Lower lobe of right lung (tissue), 2 donors: Measurements from ENCODE around the gene COL23A1. TPM values are rescaled to one million over a fixed set of nuclear protein-coding genes. Genes with fewer than 3 reads are reported as not detected.

Experiments
- ATAC-seq, 2 donors: fragments of 200-7000 bp; cut with Tn5 transposase; one replicate each; pipeline ENCODE4 v1.9.1; 2020 to 2022; ENCODE audit warnings: mild to moderate bottlenecking in 2 of 2, moderate library complexity in 2 of 2
- DNase-seq: peaks from one replicate; pipeline ENCODE4 v3.0.0-alpha.2; 2020
- H3K27ac ChIP-seq: fragments of 200-600 bp; one replicate; pipeline ENCODE4 v1.8.0; 2022
- H3K27me3 ChIP-seq: fragments of 200-600 bp; one replicate; pipeline ENCODE4 v1.8.0; 2022; ENCODE audit warnings: low read depth
- H3K36me3 ChIP-seq: fragments of 200-600 bp; one replicate; pipeline ENCODE4 v1.8.0; 2022; ENCODE audit warnings: mild to moderate bottlenecking
- H3K4me1 ChIP-seq: fragments of 200-600 bp; one replicate; pipeline ENCODE4 v1.8.0; 2022
- H3K4me3 ChIP-seq: fragments of 200-600 bp; one replicate; pipeline ENCODE4 v1.8.0; 2022; ENCODE audit warnings: mild to moderate bottlenecking
- H3K9me3 ChIP-seq: fragments of 200-600 bp; one replicate; pipeline ENCODE4 v1.8.0; 2022
- CTCF ChIP-seq: fragments of 200-600 bp; IDR thresholded peaks from one replicate; pipeline ENCODE4 v1.8.0; 2022; ENCODE audit warnings: antibody characterized with exemption, mild to moderate bottlenecking
- intact Hi-C: fragments of 100-400 bp; cut with DNase I; formaldehyde crosslinking; loops from one replicate; pipeline ENCODE4 v1.11.0; 2022
- total RNA-seq: library from RNA; stranded (reverse); fragmentation: NEBNext Ultra II Directional; extraction: Animal tissue kit (Norgen Biotek cat#: 25700); gene quantifications from one replicate; pipeline ENCODE4 v1.2.1, GENCODE V29; 2021
- donor health status: DM: no; HTN: yes; CAD: no; lungs with severe emphysema.

COL23A1 gene
- total RNA-seq, 1 donor from 2014 or later: 1.2 TPM

DNA sequence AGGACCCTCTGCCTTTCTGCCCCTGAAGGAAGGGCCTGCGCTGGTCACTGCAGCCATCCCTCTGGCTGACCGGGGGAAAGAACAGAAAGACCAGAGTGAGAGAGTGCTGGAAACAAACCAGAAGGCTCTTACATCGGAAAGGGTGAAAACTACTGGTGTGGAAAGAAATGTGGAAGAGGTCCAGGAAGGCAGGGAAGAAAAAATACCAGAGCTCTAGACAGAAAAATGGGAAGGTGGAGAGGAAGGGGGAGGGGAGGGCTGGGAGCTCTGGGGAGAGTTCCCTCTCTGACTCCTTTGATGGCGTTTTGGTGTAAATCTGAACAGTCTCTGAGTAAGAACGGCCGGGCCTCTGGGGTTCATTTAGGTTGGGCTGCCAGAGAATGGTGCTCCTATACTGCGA, 47.7 kb downstream of the COL23A1 start:
- no peak overlapping the region for H3K27ac ChIP-seq
- ATAC-seq: no peak
- H3K9me3 ChIP-seq: no peaks in the 10 kb centered on the region
- no peaks in the 10 kb centered on the region for H3K27me3 ChIP-seq
- no peak overlapping the region for H3K4me3 ChIP-seq
- intact Hi-C loops: no loop called here
- TF ChIP-seq CTCF: no peak
- H3K4me1 ChIP-seq: no peaks in the 10 kb centered on the region
- no peaks in the 10 kb centered on the region for H3K36me3 ChIP-seq
- no peak for DNase-seq

DNA sequence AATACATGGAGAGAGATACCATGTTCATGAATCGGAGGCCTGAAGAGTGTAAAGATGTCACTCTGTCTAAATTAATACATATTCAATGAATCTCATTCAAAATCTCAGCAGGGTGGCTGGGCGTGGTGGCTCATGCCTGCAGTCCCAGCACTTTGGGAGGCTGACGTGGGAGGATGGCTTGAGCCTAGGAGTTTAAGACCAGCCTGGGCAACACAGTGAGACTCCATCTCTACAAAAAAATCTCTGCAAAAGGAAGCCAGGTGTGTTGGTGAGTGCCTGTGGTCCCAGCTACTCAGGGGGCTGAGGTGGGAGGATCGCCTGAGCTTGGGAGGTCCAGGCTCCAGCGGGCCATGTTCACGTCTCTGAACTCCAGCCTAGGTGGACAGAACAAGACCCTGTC, 49.7 kb downstream of the COL23A1 start:
- Histone ChIP-seq H3K9me3 (no peaks in the 10 kb centered on the region), H3K27ac (no peak overlapping the region), H3K4me3 (no peak overlapping the region), H3K4me1 (no peaks in the 10 kb centered on the region), H3K27me3 (no peaks in the 10 kb centered on the region), H3K36me3 (no peaks in the 10 kb centered on the region)
- intact Hi-C loops: no loop called here
- no peak for TF ChIP-seq CTCF
- no peak for ATAC-seq
- DNase-seq: no peak

DNA sequence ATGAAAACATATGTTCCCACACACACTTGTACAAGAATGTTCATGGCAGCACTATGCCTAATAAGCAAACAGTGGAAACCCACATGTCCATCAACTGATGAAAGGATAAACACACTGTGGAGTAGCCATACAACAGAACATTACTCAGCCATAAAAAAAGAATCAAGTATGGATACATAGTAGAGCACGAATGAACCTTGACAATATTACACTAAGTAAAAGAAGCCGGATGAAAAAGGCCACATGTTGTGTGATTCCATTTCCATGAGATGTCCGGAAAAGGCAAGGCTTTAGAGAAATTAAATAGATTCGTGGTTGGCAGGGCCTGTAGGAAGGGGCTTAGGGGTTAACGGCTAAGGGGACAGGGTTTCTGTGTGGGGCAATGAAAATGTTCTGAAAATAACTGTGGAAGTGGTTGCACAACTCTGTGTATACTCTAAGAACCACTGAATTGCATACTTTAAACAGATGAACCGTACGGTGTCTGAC, 51.4 kb downstream of the COL23A1 start:
- no peaks in the 10 kb centered on the region for H3K9me3 ChIP-seq
- H3K27ac ChIP-seq: no peak overlapping the region
- no peak overlapping the region for H3K4me3 ChIP-seq
- DNase-seq (no peak), ATAC-seq (no peak)
- no peaks in the 10 kb centered on the region for H3K4me1 ChIP-seq
- no peaks in the 10 kb centered on the region for H3K27me3 ChIP-seq
- intact Hi-C loops: no loop called here
- no peaks in the 10 kb centered on the region for H3K36me3 ChIP-seq
- no peak for TF ChIP-seq CTCF

- ATAC-seq (no peak), DNase-seq (no peak)
- intact Hi-C loops: no loop called here
- H3K4me1 ChIP-seq: no peaks in the 10 kb centered on the region
- no peak overlapping the region for H3K27ac ChIP-seq
- H3K27me3 ChIP-seq: no peaks in the 10 kb centered on the region
- no peak overlapping the region for H3K4me3 ChIP-seq
- no peaks in the 10 kb centered on the region for H3K9me3 ChIP-seq
- no peaks in the 10 kb centered on the region for H3K36me3 ChIP-seq
- TF ChIP-seq CTCF: no peak
Observed at GRCh38 chr5:178537467-178538371, 52.5 kb downstream of the COL23A1 start.

DNA sequence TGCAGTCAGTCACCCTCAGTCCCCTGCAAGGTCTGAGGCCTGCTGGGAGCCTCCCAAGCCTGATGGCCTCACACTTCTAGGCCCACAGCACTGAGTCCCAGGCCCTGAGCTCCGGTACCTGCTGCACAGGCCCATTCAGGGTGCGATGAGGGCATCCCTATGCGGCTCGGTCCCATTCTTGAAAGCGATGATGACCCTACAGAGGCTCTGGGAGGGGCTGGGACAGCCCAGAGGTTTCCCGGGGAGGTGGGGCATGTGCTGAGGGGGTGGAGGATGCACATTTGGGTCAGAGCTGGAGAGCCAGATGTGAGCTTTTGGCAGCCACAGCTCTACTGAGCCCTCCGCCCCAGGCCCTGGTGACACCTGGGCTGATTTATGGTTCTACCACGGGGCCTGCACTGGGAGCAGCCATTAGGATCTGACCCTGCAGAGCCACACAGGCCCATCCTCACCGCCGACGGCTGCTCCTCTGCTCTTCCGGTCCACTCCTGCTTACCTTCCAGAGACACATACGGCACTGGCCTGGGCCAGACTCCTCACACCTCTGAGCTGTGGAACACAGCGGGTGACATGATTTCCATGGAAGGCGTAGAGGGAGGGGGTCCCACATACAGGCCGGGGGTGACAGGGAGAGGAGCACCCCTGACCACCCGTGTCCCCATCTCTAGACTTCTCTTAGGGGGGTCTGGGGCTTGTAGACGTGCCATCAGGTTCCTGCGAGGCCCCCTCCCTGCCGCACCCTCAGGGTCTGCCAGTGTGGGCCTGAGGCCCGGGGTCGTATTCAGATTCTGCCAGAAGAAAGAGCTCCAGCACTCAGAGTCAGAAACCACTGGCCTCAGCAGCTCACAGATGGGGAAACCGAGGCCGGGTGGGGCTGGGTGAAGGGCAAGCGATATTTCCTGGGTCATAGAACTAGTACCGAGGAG, 53.4 kb downstream of the COL23A1 start:
- Histone ChIP-seq H3K36me3 (no peaks in the 10 kb centered on the region), H3K4me1 (no peaks in the 10 kb centered on the region), H3K27ac (no peak overlapping the region), H3K27me3 (no peaks in the 10 kb centered on the region), H3K9me3 (no peaks in the 10 kb centered on the region), H3K4me3 (no peak overlapping the region)
- no peak for TF ChIP-seq CTCF
- ATAC-seq (no peak), DNase-seq (no peak)
- intact Hi-C loops: no loop called here
